Body of pancreas (tissue), 4 donors: ENCODE data around the gene FXR2.
A peak's percentile ranks its signal among the peaks of the same experiment; 100 is the strongest.

Source experiments
- CTCF ChIP-seq, 7 experiments: fragments of 450-650 bp in 4 of 7; fragments of 200-600 bp in 3 of 7; sonication (generic) in 3 of 7; IDR thresholded peaks; one replicate each; pipeline ENCODE4 v1.5.1; 2016 to 2019; ENCODE audit warnings: antibody characterized with exemption in 7 of 7
- POLR2A ChIP-seq, 3 donors: fragments of 450-650 bp; IDR thresholded peaks; one replicate each; pipeline ENCODE4 v1.6.1; 2016; ENCODE audit warnings: antibody characterized with exemption in 3 of 3, mild to moderate bottlenecking in 2 of 3

- peak in 1 of 7 experiments; percentile 25 for TF ChIP-seq CTCF (IDR thresholded peaks at IDR 0.05)
- peak in 2 of 3 donors; percentile 48 to 62 for TF ChIP-seq POLR2A (IDR thresholded peaks at IDR 0.05)
These were observed 53.0 kb downstream of the FXR2 start, which contains the start of gene SENP3 for GRCh38 chr17:7561589-7562207.
